H9 (cell line): ENCODE data around the gene HDAC6. TPM values are rescaled to one million over a fixed set of nuclear protein-coding genes. Genes with fewer than 3 reads are reported as not detected.

Experiments used
- DNase-seq: peaks from one replicate; pipeline ENCODE4 v3.0.0-alpha.2; 2017
- H2AFZ ChIP-seq: one replicate; pipeline ENCODE4 v1.6.1; 2013; ENCODE audit warnings: mild to moderate bottlenecking, low read length, control low read depth, moderate library complexity
- H2AK5ac ChIP-seq: 2 replicates; pipeline ENCODE4 v1.6.1; 2013; ENCODE audit warnings: low read length, control low read depth, mixed read lengths; ENCODE audit not compliant: insufficient read length
- H2BK120ac ChIP-seq: one replicate; pipeline ENCODE4 v1.6.1; 2013; ENCODE audit warnings: low read depth, mild to moderate bottlenecking, low read length, control low read depth, inconsistent platforms; ENCODE audit not compliant: poor library complexity, severe bottlenecking
- H2BK12ac ChIP-seq: 2 replicates; pipeline ENCODE4 v1.6.1; 2013; ENCODE audit warnings: low read length, control low read depth, mixed read lengths, low read depth; ENCODE audit not compliant: insufficient read length
- H2BK15ac ChIP-seq: 2 replicates; pipeline ENCODE4 v1.6.1; 2013; ENCODE audit warnings: low read depth, low read length, control low read depth
- H2BK20ac ChIP-seq: one replicate; pipeline ENCODE4 v1.6.1; 2013; ENCODE audit warnings: low read depth, mild to moderate bottlenecking, low read length, control low read depth, inconsistent platforms; ENCODE audit not compliant: poor library complexity, severe bottlenecking
- H2BK5ac ChIP-seq: 2 replicates; pipeline ENCODE4 v1.6.1; 2013; ENCODE audit warnings: low read length, control low read depth, mixed read lengths; ENCODE audit not compliant: insufficient read length
- H3K14ac ChIP-seq: 2 replicates; pipeline ENCODE4 v1.6.1; 2013; ENCODE audit warnings: low read length, control low read depth; ENCODE audit not compliant: insufficient read depth
- H3K18ac ChIP-seq: 2 replicates; pipeline ENCODE4 v1.6.1; 2013; ENCODE audit warnings: low read depth, mild to moderate bottlenecking, mixed read lengths, low read length, control low read depth; ENCODE audit not compliant: insufficient read length
- H3K23ac ChIP-seq: 2 replicates; pipeline ENCODE4 v1.6.1; 2013; ENCODE audit warnings: low read length, control low read depth, mixed read lengths, low read depth; ENCODE audit not compliant: insufficient read length
- H3K23me2 ChIP-seq: 2 replicates; pipeline ENCODE4 v1.6.1; 2013; ENCODE audit warnings: low read depth, mild to moderate bottlenecking, mixed read lengths, low read length, control low read depth; ENCODE audit not compliant: insufficient read length, poor library complexity, severe bottlenecking
- H3K27ac ChIP-seq: 2 replicates; pipeline ENCODE4 v1.5.1; 2013; ENCODE audit warnings: low read length, control low read depth, mixed read lengths, low read depth; ENCODE audit not compliant: insufficient read length
- H3K27me3 ChIP-seq: 2 replicates; pipeline ENCODE4 v1.6.1; 2013; ENCODE audit warnings: low read length, control low read depth, inconsistent platforms; ENCODE audit not compliant: insufficient read depth
- H3K4ac ChIP-seq: 2 replicates; pipeline ENCODE4 v1.6.1; 2013; ENCODE audit warnings: low read depth, mild to moderate bottlenecking, control low read depth, inconsistent platforms, low read length, moderate library complexity
- H3K4me1 ChIP-seq: 2 replicates; pipeline ENCODE4 v1.6.1; 2013; ENCODE audit warnings: low read length, control low read depth, inconsistent platforms; ENCODE audit not compliant: insufficient read depth
- H3K4me2 ChIP-seq: 2 replicates; pipeline ENCODE4 v1.6.1; 2013; ENCODE audit warnings: low read length, control low read depth, mixed read lengths; ENCODE audit not compliant: insufficient read length, insufficient read depth
- H3K56ac ChIP-seq: 2 replicates; pipeline ENCODE4 v1.6.1; 2013; ENCODE audit warnings: low read depth, mild to moderate bottlenecking, mixed read lengths, low read length, control low read depth; ENCODE audit not compliant: insufficient read length
- H3K79me1 ChIP-seq: 2 replicates; pipeline ENCODE4 v1.6.1; 2013; ENCODE audit warnings: low read depth, mild to moderate bottlenecking, moderate library complexity, low read length, control low read depth, inconsistent platforms; ENCODE audit not compliant: insufficient read depth, poor library complexity, severe bottlenecking
- H3K79me2 ChIP-seq: 2 replicates; pipeline ENCODE4 v1.6.1; 2013; ENCODE audit warnings: low read length, control low read depth, inconsistent platforms; ENCODE audit not compliant: insufficient read depth
- H3K9ac ChIP-seq: 2 replicates; pipeline ENCODE4 v1.6.1; 2013; ENCODE audit warnings: low read length, control low read depth, mixed read lengths; ENCODE audit not compliant: insufficient read length; ENCODE audit errors: extremely low read depth
- H3K9me3 ChIP-seq: one replicate; pipeline ENCODE4 v1.6.1; 2013; ENCODE audit warnings: low read depth, low read length, inconsistent platforms; ENCODE audit not compliant: control insufficient read depth
- H3T11ph ChIP-seq: one replicate; pipeline ENCODE4 v1.6.1; 2013; ENCODE audit warnings: mild to moderate bottlenecking, low read length, control low read depth, inconsistent platforms
- H4K20me1 ChIP-seq: one replicate; pipeline ENCODE4 v1.6.1; 2013; ENCODE audit not compliant: control insufficient read depth, insufficient read length, insufficient read depth
- H4K5ac ChIP-seq: 2 replicates; pipeline ENCODE4 v1.6.1; 2013; ENCODE audit warnings: low read depth, mild to moderate bottlenecking, mixed read lengths, low read length, control low read depth; ENCODE audit not compliant: insufficient read length
- H4K8ac ChIP-seq: replicated peaks from 2 replicates; pipeline ENCODE4 v1.6.1; 2013; ENCODE audit warnings: low read length, control low read depth, mixed read lengths, low read depth; ENCODE audit not compliant: insufficient read length
- H4K91ac ChIP-seq: 2 replicates; pipeline ENCODE4 v1.6.1; 2013; ENCODE audit warnings: low read depth, mild to moderate bottlenecking, moderate library complexity, mixed read lengths, low read length, control low read depth; ENCODE audit not compliant: insufficient read length
- H3K27ac Mint-ChIP-seq, 3 experiments: 2 replicates in 2 of 3; 3 replicates in 1 of 3; pipeline ENCODE4 v1.8.0; 2020 to 2021; ENCODE audit warnings: mixed read lengths in 3 of 3, mild to moderate bottlenecking in 1 of 3, moderate library complexity in 1 of 3
- H3K27me3 Mint-ChIP-seq: 2 replicates; pipeline ENCODE4 v1.8.0; 2021; ENCODE audit warnings: low read depth, mild to moderate bottlenecking, moderate library complexity, mixed read lengths
- H3K36me3 Mint-ChIP-seq, 3 experiments: 2 replicates in 2 of 3; 3 replicates in 1 of 3; pipeline ENCODE4 v1.8.0; 2020 to 2021; ENCODE audit warnings: low read depth in 3 of 3, mixed read lengths in 3 of 3; ENCODE audit not compliant: insufficient read depth in 1 of 3
- H3K4me1 Mint-ChIP-seq, 2 experiments: 2 replicates each; pipeline ENCODE4 v1.8.0; 2020; ENCODE audit warnings: mixed read lengths in 2 of 2
- H3K4me3 Mint-ChIP-seq, 2 experiments: 2 replicates in 1 of 2; 3 replicates in 1 of 2; pipeline ENCODE4 v1.8.0; 2020 to 2021; ENCODE audit warnings: mild to moderate bottlenecking in 2 of 2, mixed read lengths in 2 of 2, moderate library complexity in 1 of 2
- H3K9me3 Mint-ChIP-seq, 2 experiments: 2 replicates in 1 of 2; 3 replicates in 1 of 2; pipeline ENCODE4 v1.8.0; 2020; ENCODE audit warnings: mild to moderate bottlenecking in 2 of 2, mixed read lengths in 2 of 2, moderate library complexity in 1 of 2
- CTCF ChIP-seq: fragments of 200-600 bp; sonication (generic); conservative IDR thresholded peaks from 3 replicates; pipeline ENCODE4 v1.8.0; 2021; ENCODE audit warnings: antibody characterized with exemption, mild to moderate bottlenecking
- WGBS: extraction: QIAGEN DNeasy Blood & Tissue Kit; methylation state at CpG from one replicate; pipeline ENCODE4 v1.1.7; 2013; ENCODE audit warnings: missing lambda C conversion rate, low lambda C conversion rate, mixed read lengths; ENCODE audit not compliant: insufficient read length; ENCODE audit errors: extremely low coverage; 5-methylcytosine and 5-hydroxymethylcytosine counted together
- total RNA-seq: library from RNA; stranded (reverse); gene quantifications from 2 replicates; pipeline ENCODE4 v1.2.1, GENCODE V29; 2021

Gene HDAC6
- total RNA-seq, 1 experiment from 2014 or later: 52.8 TPM

GRCh38 chrX:48831136-48831908, 29.5 kb downstream of the HDAC6 start:
- TF ChIP-seq CTCF: peak; percentile 17; the same call in 1 of the 3 replicates
- Mint-ChIP-seq H3K27ac (no peak overlapping the region), H3K27me3 (peaks cover 61% of the 10 kb centered on the region), H3K4me3 (peak overlapping the region; percentile 34 to 69; a peak in 4 of 5 replicates), H3K4me1 (peaks cover 8 to 18% of the 10 kb centered on the region in 2 experiments), H3K36me3 (peaks cover 6 to 16% (median 6%) of the 10 kb centered on the region in 3 experiments), H3K9me3 (peaks cover 69 to 73% of the 10 kb centered on the region in 2 experiments)
- no peaks in the 10 kb centered on the region for H3K79me2 ChIP-seq
- no peak overlapping the region for H2BK5ac ChIP-seq
- no peak for DNase-seq
- no peak overlapping the region for H3K23ac ChIP-seq
- H3K79me1 ChIP-seq: no peaks in the 10 kb centered on the region
- H4K5ac ChIP-seq: no peak overlapping the region
- no peak overlapping the region for H3K4ac ChIP-seq
- H3K4me2 ChIP-seq: peak overlapping the region; percentile 45
- H3K27ac ChIP-seq: no peak overlapping the region
- H3K9ac ChIP-seq: no peak overlapping the region
- peaks cover 22% of the 10 kb centered on the region for H3K9me3 ChIP-seq
- H3K4me1 ChIP-seq: no peaks in the 10 kb centered on the region
- H3K56ac ChIP-seq: no peak overlapping the region
- peaks cover 12% of the 10 kb centered on the region for H3K27me3 ChIP-seq
- no CpG with 5 or more reads among the region's 58 CpGs for WGBS
- no peak overlapping the region for H2AK5ac ChIP-seq
- H2BK120ac ChIP-seq: no peak overlapping the region
- no peak overlapping the region for H2BK20ac ChIP-seq
- H2BK12ac ChIP-seq: no peak overlapping the region
- H4K8ac ChIP-seq: no peak overlapping the region
- H4K20me1 ChIP-seq: no peaks in the 10 kb centered on the region
- no peak overlapping the region for H3K18ac ChIP-seq
- H3K23me2 ChIP-seq: peaks cover 4% of the 10 kb centered on the region
- no peak overlapping the region for H4K91ac ChIP-seq
- no peak overlapping the region for H2AFZ ChIP-seq
- no peak overlapping the region for H2BK15ac ChIP-seq
- no peak overlapping the region for H3T11ph ChIP-seq
- no peak overlapping the region for H3K14ac ChIP-seq
